ENCODE data around the gene NCLN. TPM values are rescaled to one million over a fixed set of nuclear protein-coding genes. Genes with fewer than 3 reads are reported as not detected.
A peak's percentile ranks its signal among the peaks of the same experiment; 100 is the strongest.

Gene NCLN
- total and polyA plus RNA-seq, 9 of the 15 experiments (the other 6 are each of a cell fraction or from before 2014, with no cell fraction given), result 3.8 to 126 (median 39.6) TPM

DNA sequence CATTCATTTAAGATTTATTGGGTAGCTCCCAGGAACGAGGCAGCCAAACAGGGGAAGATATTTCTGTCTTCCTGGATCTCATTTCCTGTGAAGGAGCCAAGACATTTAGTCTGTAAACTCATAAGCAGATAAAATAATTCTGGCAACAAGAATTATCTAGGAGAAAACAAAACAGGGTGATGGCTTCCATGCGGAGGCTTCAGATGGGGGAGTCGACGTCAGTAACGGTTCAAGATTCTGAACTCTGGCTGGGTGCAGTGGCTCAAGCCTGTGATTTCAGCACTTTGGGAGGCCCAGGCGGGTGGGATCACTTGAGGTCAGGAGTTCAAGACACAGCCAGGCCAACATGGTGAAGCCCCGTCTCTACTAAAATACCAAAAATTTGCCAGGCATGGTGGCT lies 48.6 kb upstream of the NCLN start:
- Histone ChIP-seq H3K9ac (ENCODE audit: insufficient read depth in 1 of 2, low read depth in 2 of 2, low read length in 2 of 2) (no peak overlapping the region; a peak in 1 of 4 replicates), H3K36me3 (ENCODE audit: control insufficient read depth, insufficient read depth, low read length) (no peaks in the 10 kb centered on the region), H3K27me3 (ENCODE audit: control insufficient read depth in 2 of 2, insufficient read depth in 2 of 2, low read length in 2 of 2) (no peaks in the 10 kb centered on the region), H3K4me1 (replicated peaks in 1 of 2; ENCODE audit: control insufficient read depth in 2 of 2, insufficient read depth in 2 of 2, low read length in 2 of 2) (peaks cover 13 to 29% of the 10 kb centered on the region in 2 experiments), H3K9me3 (replicated peaks; ENCODE audit: control insufficient read depth, insufficient read depth, low read depth, low read length) (no peaks in the 10 kb centered on the region; the same call in 1 of the 2 replicates), H3K4me2 (ENCODE audit: insufficient read depth, low read length) (no peak overlapping the region), H4K20me1 (replicated peaks; ENCODE audit: control insufficient read depth, insufficient read depth, low read length) (no peaks in the 10 kb centered on the region), H3K9me1 (ENCODE audit: control insufficient read depth, insufficient read depth, low read length) (no peaks in the 10 kb centered on the region), H3K4me3 (no peak overlapping the region), H3K27ac (ENCODE audit: extremely low read depth, low read depth, low read length) (no peak overlapping the region), H3K79me2 (ENCODE audit: control insufficient read depth, insufficient read depth, low read length) (no peaks in the 10 kb centered on the region), H2AFZ (ENCODE audit: low read depth, low read length) (peak overlapping the region; percentile 15; the same call in 1 of the 2 replicates)
- intact Hi-C loops (cut with micrococcal nuclease) (no loop called here), in situ Hi-C loops (cut with MboI) (no loop called here)
- BruUV-seq (replicated peaks), result no TSS peak
- CTCF ChIA-PET (ENCODE audit: low intra/inter-chr PET ratio), result no interaction called here
- WGBS (ENCODE audit: insufficient coverage, low coverage, missing lambda C conversion rate), result 34% methylated on average over 7 of the region's 7 CpGs
- no peak for TF ChIP-seq POLR2G (IDR thresholded peaks at IDR 0.05; ENCODE audit: low read depth, low read length)
- no peak for TF ChIP-seq POLR2AphosphoS2 (IDR thresholded peaks at IDR 0.05; ENCODE audit: low read length)
- TF ChIP-seq HSF4 (CRISPR knock-in tag; IDR thresholded peaks at IDR 0.05; ENCODE audit: borderline replicate concordance), result no peak
- no peak for TF ChIP-seq ETV1 (tag; conservative IDR thresholded peaks at IDR 0.05; ENCODE audit: low read depth)
- TF ChIP-seq GTF2E2 (tag; IDR thresholded peaks at IDR 0.05), result no peak
- no peak for TF ChIP-seq AFF4 (CRISPR knock-in tag; IDR thresholded peaks at IDR 0.05)
- TF ChIP-seq MLX (CRISPR knock-in tag; conservative IDR thresholded peaks at IDR 0.05), result no peak
- POLR2A ChIA-PET, result no interaction called here
- FAIRE-seq (no peak), ATAC-seq (no peak), DNase-seq (ENCODE audit: extremely low read depth in 1 of 4, low spot score in 3 of 4) (no peak)
